ENCODE results near the gene ERF.
A peak's percentile ranks its signal among the peaks of the same experiment; 100 is the strongest.
"Not testable (repeated sequence)": the region's sequence is repeated elsewhere in the genome, so short reads cannot be mapped to it uniquely, and the experiment has no call there.

Gene ERF

DNA sequence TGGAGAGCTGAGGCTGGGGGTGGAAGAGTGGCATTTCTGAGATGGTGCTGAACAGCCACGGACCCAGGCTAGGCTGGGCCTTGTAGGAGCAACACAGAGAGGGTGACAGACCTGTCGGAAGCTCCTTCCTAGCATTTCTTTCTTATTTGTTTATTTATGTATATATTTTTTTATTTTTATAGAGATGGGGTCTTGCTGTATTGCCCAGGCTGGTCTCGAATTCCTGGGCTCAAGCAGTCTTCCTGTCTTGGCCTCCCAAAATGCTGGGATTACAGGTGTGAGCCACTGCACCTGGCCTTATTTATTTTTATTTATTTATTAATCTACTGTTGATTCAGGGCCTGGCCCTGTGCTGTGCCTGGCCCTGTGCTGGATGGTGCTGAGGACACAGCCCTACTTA lies 20.6 kb upstream of the ERF start:
- DNase-seq (ENCODE audit: low spot score), result no peak

DNA sequence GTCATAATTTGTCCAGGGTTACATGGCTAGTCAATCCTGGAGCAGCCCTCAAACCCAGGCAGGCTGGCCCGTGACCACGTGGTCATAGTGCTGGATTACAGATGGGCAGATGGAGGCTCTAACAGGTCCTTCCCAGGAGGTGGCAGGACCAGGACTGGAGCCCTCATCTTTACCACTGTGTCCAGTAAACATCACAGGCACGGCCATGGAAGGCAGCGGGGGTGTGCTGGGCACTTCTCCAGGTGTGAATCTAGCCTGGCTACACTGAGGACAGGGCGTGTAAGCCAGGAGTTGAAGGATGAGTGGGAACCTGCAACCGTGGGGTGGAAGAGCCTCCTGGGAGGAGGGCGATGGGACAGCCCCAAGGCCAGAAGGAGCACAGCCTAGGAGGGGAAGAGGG lies 20.2 kb upstream of the ERF start:
- no peak for DNase-seq (ENCODE audit: low spot score)

DNA sequence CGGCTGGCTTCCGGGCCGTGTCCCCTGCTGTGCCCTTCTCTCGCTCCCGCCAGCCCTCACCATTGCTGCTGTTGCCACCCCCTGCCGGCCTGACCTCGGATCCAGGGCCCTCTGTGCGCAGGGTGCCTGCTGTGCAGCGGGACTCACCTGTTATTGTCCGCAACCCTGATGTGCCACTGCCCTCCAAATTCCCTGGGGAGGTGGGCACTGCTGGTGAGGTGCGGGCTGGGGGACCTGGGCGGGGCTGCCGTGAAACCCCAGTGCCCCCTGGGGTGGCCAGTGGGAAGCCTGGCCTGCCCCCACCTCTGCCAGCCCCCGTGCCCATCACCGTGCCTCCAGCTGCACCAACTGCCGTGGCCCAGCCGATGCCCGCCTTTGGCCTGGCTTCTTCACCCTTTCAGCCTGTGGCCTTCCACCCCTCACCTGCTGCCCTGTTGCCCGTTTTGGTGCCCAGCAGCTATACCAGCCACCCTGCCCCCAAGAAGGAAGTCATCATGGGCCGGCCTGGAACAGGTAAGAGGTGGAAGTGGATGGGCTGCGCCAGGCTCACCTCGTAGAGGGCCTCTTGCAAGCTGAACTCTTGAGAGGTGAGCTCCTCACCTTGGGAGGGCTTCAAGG lies 19.2 kb upstream of the ERF start:
- DNase-seq (ENCODE audit: low spot score), result no peak

DNA sequence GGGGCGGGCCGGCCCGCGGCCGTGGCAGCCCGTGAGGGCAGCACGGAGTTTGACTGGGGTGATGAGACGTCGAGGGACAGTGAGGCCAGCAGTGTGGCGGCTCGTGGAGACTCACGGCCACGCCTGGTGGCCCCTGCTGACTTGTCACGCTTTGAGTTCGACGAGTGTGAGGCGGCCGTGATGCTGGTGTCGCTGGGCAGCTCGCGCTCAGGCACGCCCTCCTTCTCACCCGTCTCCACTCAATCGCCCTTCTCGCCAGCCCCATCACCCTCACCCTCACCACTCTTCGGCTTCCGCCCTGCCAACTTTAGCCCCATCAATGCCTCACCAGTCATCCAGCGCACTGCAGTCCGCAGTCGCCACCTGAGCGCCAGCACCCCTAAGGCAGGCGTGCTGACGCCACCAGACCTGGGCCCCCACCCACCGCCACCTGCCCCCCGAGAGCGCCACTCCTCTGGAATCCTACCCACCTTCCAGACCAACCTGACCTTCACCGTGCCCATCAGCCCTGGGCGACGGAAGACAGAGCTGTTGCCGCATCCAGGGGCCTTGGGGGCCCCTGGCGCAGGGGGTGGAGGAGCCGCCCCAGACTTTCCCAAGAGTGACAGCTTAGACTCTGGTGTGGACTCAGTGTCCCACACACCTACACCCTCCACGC lies 18.6 kb upstream of the ERF start:
- no peak for DNase-seq (ENCODE audit: low spot score)

DNA sequence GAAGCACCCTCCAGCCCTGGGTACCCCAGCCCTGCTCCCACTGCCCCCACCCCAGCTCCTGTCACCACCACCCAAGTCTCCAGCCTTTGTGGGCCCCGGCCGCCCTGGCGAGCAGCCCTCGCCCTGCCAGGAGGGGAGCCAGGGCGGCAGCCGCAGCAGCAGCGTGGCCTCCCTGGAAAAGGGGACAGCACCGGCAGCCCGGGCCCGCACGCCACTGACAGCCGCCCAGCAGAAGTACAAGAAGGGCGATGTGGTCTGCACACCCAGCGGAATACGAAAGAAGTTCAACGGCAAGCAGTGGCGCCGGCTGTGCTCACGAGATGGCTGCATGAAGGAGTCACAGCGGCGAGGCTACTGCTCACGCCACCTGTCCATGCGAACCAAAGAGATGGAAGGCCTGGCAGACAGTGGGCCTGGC lies 18.1 kb upstream of the ERF start:
- no peak for DNase-seq (ENCODE audit: low spot score)

DNA sequence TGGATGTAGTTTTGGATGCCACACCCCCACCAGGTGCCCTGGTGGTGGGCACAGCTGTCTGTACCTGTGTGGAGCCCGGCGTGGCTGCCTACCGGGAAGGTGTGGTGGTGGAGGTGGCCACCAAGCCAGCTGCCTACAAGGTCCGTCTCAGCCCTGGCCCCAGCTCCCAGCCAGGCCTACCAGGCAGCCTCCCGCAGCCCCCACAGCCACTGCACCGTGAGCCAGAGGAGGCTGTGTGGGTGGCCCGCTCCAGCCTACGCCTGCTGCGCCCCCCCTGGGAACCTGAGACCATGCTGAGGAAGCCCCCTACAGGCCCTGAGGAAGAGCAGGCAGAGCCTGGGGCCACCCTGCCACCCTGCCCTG lies 17.6 kb upstream of the ERF start:
- no peak for DNase-seq (ENCODE audit: low spot score)

- DNase-seq (ENCODE audit: low spot score), result no peak
Measured at GRCh38 chr19:42271861-42272534, 17.1 kb upstream of the ERF start.

GRCh38 chr19:42271045-42271419 lies 16.1 kb upstream of the ERF start:
- no peak for DNase-seq (ENCODE audit: low spot score)

- no peak for DNase-seq (ENCODE audit: low spot score)
Measured at GRCh38 chr19:42270346-42271044, 15.6 kb upstream of the ERF start.

DNA sequence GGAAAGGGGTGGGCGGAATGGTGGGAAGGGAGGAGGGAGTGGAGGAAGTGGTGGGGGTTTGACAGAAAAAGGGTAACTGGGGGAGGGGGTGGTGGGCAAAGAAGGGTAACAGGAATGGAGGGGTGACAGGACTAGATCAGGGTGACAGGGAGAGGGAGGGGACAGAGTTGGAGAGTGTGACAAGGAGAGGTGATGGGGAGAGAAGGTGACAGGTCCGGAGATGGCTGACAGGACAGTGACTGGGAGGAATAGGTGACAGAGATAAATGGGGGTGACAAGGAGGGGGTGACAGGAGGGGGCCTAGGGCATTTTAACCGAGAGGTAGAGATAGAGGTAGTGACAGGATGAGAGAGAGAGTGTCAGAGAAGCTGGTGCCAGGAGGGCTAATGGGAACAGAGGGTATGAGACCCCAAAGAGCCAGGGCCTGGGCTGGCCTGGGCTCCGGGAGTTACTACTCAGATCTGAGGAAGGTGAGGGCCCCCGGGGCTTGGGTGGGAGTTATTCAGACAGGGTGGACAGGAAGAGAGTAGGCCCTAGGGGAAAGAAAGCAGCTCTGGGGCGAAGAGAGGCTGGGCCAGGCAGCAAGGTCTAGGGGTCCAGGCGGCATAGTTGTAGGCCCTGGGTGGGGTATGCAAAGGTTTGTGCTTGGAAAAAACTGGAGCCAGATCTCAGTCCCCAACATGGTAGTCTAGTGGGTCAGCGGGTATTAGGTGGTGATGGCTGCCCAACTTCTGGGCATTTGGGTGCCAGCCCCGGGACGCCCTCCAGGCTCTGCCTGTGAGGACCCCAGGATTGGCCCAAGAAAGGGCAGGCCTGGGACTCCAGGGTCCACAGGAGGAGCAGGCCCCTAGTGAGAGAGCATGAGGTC lies 14.8 kb upstream of the ERF start:
- no peak for DNase-seq (ENCODE audit: low spot score)

DNA sequence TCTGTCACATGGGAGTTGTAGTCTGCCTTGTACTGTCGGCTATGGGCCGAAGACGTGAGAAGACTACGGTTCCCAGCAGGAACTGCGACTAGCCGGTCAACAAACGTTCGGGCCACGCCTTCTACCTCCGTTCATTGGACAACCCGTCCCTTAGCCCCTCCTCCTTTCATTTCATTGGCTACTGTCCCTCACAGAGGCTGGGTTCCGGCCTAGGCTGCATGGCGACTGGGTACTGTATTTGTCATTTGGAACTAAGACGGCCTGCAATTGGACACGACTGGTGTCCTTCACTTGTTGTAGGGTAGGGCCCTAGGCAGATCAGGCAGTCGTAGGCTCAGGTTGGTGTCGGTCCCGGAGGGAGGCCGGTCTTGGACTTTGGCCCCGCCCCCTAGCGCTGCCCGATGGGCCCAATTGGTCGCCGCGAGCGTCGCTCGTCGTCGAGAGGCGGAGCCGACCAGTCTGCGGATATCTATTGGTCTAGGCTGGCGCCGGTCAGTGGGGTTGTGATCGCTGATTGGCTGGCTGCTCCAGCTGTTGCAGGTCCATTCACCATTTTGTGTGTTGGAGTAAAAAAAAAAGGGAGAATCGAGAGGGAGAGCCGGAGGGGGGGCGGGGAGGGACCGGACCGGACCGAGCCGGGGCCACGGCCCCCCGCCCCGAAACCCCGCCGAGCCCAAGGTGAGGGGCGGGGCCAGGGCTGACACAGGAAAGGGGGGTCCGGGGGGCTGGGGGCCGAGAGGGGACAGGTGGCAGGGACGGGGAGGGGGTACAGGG lies 14.0 kb upstream of the ERF start, which contains the start of gene CIC:
Gene CIC (plus strand): TSS at position 549 of the 774 bp plus-strand sequence. CDS start 2,532 bp downstream, outside the sequence.
- DNase-seq (ENCODE audit: low spot score), result peak; percentile 100

GRCh38 chr19:42268142-42268703 lies 13.3 kb upstream of the ERF start:
- peak; percentile 100 for DNase-seq (ENCODE audit: low spot score)

DNA sequence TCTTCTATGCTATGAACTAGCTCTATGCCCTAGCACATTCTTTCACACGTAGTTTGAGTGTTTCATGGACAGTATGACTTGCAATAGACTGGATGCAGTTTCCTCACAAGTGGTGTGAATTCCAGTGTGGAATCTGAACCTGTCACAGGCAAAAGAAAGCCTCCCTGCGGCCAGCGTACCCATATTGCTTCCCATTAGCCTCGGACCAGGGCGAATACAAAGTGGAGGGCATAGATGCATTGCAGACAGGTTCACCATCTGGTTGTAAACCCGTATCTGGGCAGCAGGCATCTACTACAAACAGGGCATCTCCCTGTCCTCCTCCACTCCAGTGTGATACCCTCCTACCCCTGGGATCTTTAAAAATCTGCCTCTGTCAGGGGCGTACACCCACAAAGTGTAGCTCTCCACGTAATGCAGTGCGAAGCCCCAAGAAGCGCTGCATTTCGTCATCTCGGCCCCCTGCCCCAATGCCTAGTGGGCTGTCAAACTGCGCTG lies 12.8 kb upstream of the ERF start:
- no peak for DNase-seq (ENCODE audit: low spot score)

DNA sequence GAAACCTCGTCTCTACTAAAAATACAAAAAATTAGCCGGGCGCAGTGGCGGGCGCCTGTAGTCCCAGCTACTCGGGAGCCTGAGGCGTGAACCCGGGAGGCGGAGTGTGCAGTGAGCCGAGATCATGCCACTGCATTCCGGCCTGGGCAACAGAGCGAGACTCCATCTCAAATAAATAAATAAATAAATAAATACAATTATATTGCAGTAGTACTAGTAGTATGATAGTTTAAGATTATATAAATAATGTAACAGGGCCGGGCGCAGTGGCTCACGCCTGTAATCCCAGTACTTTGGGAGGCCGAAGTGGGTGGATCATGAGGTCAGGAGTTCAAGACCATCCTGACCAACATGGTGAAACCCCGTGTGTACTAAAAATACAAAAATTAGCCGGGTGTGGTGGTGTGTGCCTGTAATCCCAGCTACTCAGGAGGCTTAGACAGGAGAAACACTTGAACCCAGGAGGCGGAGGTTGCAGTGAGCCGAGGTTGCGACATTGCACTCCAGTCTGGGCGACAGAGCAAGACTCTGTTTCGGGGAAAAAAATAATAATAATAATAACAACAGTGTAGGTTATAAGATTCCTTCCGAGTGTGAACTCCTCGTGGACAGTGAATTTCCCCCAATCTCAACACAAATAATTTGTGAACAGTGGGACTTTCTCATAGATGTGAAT lies 12.1 kb upstream of the ERF start:
- DNase-seq (ENCODE audit: low spot score), result not testable (repeated sequence)

GRCh38 chr19:42266105-42266504 lies 11.2 kb upstream of the ERF start:
- DNase-seq (ENCODE audit: low spot score), result not testable (repeated sequence)

DNA sequence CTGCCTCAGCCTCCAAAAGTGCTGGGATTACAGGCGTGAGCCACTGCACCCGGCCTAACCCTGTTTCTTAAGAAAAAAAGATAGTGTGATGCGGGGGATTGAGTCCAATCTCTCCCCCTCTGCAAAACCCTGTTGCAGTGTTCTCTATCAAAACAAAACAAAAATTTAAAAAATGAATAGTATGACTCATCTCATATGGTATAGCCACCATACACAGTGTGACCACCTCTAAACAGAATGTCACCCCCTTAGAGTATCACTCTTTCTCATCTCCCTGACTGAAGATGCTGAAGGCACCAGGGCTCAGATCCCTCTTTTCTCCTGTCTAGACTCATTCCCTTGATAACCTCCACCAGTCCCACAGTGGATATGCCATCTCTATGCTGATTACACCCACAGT lies 6.8 kb upstream of the ERF start:
- DNase-seq (ENCODE audit: low spot score), result no peak

- not testable (repeated sequence) for DNase-seq (ENCODE audit: low spot score)
Measured at GRCh38 chr19:42257842-42258241, 2.9 kb upstream of the ERF start.

GRCh38 chr19:42255766-42256745 lies 1.1 kb upstream of the ERF start:
- peak; percentile 7 for DNase-seq (ENCODE audit: low spot score)
